HG03460 (cell line): ENCODE results near the gene FBF1.
A peak's percentile ranks its signal among the peaks of the same experiment; 100 is the strongest.

Source experiments
- ATAC-seq: cut with Tn5 transposase; IDR thresholded peaks from one replicate; pipeline ENCODE4 v1.9.1; 2021; ENCODE audit not compliant: unreplicated experiment

FBF1 gene

DNA sequence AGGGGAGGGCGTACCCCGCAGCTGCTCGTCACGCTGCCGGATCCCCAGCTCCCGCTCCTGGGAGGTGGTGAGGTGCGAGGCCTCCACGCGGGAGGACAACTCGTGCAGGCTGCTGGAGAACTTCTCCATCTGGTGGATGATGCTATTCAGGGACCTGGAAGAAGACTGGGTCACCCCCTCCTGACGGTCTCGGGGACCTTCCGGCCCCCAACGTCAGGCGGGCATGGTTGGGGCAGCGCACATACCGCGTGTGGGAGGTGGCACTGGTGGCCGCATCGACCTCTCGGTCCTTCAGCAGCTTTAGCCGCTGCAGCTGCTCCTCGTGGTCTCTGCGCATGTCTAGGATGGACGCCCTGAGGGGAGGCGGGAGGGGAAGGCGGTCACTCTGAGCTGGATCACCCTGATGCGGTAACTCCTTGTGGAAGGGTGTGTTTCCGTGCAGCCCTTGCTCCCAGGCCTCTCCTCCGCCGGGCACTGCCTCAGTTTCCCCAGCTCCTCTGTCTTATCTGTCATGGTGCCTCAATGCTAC is 22.9 kb downstream of the FBF1 start:
- no peak for ATAC-seq

DNA sequence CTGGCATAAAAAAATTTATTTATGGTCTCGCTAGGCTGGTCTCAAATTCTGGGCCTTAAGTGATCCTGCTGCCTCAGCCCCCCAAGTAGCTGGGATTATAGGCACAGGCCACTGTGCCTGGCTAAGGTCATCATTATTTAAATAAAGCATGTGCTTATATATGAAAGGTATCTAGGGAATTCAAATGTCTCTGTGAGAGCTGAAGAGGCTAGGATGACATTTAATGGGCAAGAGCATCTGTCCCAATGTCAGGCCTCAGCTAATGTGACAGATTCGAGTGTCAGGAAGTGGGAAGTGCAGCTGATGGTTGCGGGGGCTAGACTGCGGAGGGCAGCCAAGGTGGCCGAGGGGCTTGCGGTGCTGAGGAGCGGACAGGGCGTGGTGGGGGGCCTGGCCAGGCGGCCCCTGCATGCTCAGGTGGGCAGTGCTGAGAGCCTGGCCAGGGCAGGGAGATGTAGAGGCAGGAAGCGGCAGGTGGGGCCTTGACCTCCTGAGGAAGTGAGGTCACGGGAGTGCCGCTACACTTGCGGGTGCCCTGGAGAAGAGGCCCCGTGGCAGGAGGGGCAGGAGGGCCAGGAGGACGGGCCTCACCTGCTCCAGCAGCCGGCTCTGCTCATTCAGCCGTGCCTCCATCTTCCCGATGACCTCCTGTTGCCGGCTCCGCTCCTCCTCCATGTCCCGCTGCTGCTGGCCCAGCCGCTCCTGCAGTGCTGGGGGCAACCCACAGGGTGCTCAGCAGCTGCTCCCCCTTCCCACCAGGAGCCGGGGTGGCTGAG is 23.5 kb downstream of the FBF1 start:
- no peak for ATAC-seq

DNA sequence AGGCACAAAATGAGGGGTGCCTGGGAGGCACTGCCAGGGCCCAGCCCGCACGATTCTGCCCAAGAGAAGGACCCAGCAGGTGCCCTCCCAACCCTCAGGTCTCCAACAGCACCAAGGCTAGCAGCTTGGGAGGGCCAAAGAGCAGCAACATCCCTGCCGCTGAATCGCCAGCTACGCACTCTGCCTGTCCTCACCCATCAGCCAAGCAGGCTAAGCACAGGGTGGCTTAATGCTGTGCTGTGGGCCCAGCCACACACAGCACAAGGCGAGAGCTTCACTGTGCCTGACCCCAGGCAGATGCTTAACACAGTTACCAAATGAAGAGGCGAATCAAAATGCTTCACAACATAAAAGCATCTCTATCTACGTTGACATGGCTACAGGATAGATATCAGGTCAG is 25.6 kb downstream of the FBF1 start:
- no peak for ATAC-seq

DNA sequence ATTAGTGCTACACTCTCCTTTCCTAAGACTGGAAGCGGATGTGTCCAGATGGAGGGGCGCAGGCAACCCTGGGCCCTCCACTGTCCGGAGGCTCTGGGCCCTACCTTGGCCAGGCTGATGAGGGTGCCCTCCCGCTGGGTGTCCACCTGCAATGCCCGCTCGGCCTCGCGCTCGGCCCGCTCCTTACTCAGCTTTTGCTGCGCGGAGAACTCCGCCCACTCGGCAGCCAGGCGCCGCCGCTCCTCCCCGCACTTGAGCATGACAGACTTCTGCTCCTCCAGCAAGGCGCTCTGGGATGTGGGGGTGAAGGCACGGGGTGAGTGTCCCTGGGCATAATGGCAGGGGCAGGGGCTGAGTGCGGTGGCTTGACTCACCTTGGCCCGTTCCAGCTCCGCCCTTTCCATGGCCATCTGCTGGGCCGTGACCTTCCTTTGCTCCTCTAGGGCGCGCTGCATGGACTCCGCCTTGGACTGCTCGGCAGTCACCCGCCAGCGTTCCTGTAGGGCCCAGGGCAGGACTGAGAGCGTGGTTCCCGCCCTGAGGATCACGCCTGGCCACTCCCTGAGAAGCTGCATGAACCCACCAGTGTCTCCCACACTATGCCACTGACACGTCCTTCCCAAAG is 26.1 kb downstream of the FBF1 start:
- no peak for ATAC-seq

DNA sequence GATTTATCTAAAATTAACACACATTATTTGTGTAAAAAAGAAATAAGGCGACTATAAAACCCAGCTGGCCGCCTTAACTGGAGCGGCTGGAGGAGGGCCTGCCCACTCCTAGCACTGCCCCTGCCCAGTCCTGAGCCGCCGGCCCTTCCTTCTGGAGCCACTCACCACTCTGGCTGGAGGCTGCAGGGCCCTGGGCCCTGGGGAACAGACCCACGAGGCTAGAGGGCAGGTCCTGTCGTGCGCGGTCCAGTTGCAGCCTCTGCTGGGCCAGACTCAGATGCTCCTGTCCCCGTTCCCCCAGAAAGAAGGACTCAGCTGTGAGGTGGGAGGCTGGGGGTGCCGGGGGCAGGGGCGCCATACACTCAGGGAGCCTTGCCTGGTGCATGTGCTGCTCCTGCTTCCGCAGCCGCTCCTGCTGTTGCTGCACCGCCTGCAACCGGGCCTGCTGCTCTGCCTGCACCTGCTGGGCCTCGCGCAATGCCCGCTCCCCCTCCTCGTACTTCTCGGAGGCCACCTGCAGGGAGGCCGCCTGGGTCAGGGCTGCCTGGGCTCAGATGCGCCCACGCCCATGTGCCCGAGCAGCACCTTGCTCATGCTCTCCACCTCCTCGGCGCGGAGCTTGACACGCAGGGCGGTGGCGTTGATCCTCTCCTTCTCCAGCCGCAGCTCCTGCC is 27.2 kb downstream of the FBF1 start:
- no peak for ATAC-seq

DNA sequence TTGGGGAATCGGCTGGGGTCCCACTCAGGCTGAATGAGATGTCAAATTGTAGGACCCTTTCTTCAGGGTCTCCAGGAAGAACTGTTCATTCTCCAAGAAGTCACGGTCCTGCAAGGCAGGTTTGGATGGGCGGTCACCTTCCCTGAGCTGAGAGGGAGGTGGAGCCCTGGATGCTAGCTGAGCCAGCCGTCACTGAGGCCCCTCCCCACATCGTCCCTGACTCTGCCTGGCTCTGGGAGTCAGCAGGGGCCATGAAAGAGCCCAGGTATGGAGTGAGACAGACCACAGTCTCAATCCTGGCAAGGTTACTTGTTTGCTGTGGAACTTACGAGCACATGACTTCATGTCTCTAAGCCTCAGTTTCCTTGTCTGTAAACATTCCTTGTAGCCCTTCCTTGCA is 30.1 kb downstream of the FBF1 start:
- no peak for ATAC-seq

DNA sequence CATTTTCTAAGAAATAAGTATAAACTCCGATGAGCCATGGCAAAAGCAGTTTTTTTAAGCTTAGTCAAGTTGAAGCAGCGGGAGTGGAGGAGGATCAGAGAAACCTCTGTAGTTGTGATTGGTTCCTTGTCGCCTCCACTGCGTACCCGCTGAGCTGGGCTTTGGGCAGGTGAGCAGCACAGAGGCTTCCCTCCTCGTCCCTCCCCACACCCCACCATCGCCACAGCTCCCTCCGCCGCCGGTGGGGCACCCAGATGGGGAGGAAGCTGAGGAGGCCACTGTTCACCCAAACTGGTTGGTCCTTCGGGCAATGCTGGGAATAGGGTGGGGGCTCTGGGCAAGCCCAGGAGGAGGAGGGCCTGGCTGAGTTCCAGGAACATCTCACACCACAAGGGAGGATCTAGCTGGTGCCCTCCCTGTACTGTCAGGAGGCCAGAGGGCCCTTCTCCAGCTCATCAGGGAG is 31.0 kb downstream of the FBF1 start:
- no peak for ATAC-seq

DNA sequence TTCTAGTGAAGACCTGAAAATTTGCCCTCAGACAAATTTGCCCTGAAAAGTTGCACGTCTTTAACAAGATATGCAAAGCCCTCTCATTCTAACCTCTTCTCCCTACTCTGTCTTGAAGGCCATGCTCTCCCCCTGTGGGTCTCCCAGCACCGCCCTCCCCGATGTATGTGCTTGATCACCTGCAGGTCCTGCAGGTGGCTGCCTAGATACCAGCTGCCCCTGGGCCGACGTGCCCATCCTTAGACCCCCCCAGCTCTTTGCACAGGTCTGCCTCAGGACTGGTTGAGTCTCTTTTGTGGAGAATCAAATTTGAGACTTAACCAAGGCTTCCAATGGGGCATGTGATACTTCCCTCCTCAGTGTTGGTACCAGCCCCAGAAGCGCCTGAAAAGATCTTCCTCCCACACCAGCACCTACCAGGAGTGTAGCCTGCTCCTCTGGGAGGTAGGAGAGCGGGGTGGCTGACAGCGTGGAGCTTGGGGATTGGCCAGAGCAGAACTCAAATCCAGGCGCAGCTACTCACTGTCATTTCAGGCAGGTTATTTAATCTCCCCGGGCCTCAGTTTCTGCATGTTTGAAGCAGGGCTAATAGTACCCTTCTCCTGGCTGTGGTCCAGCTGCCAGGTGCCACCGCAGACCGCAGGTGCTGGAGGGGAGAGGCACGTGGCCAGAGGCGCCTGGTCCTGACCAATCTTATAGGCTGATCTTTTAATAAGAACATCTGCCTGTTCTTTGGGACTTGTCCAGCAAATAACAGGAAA is 31.6 kb downstream of the FBF1 start:
- no peak for ATAC-seq

DNA sequence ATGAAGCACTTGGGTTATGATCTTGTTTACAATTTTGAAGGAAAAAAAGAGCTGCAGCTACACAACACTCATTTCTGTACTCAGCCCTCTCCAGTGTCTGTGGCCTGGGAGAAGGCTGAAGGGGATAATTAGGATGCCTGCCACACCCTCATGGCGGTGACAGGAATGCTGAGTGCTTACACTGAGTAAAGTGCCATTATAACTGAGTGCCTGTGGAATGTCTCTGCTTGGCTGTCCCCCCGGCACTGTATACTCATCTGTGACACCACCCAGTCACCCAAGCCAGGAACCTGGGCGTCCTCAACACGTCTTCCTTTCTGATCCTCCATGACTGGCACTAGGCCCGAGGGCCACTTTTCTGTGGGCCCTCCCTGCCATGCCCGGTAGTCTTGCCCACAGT is 32.6 kb downstream of the FBF1 start:
- no peak for ATAC-seq

DNA sequence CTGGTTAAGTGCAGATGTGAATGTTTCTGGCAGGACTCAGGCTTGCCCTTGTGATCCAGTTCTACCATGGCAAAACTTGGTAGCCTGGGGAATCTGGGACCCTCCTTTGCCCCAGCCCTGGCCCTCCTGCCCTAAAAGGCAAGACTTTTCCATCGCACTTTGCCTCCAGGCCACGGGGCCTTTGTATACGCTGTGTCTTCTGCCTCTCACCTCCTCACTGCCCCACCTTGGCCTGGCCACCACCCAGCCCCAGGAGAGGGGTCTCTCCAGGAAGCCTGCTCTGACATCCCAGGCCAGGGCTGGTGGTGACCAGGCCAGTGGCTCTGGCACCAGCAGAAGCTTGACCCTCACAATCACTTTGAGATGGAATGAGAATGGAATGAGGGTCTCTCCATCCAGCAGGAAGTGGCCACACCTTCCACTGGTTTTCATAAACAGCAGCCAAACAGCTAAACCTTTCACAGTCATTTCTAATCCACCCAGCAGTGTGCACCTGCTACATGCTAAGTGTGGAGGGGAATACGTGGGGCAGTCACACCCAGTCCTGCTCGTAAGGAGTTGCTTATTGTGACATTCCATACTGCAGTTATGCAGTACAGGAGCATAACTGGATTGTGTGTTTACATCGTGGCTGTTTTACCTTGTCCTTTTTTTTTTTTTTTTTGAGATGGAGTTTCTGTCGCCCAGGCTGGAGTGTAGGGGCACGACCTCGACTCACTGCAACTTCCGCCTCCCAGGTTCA is 34.5 kb downstream of the FBF1 start:
- ATAC-seq: no peak

DNA sequence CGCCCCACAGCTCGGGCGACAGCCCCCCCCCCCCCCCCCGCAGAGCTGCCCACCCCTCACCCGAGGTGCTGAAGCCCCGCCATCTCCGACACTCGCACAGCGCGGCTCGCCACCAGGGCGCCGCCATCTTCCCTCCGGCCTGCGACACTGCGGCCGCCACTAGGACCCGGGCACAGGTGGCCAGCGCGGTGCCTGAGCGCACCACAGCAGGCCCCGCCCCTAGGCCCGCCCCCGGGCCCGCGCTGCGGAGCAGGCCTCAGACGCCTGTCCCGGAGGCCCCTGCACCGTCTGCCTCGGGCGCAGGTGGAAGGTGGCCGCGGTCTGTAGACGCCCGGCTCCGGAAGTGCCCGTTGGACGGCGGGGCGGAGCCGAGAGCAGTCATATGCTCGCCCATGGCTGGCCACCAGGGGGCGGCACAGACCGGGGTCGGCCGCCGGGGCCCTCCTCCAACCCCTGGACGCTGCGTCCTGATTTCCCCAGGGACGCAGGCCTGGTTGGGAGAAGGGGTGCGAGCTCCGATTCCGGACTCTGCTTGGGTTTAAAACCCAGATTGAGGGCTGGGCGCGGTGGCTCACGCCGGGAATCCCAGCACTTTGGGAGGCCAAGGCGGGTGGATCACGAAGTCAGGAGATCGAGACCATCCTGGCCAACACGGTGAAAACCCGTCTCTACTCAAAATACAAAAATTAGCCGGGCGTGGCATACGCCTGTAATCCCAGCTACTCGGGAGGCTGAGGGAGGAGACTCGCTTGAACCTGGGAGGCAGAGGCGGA is 35.9 kb downstream of the FBF1 start, which contains the start of gene MRPL38:
MRPL38 (minus strand) TSS at position 136 of the 773 bp plus-strand sequence; CDS start at position 127, 9 bp downstream.
- peak; percentile 89 for ATAC-seq

DNA sequence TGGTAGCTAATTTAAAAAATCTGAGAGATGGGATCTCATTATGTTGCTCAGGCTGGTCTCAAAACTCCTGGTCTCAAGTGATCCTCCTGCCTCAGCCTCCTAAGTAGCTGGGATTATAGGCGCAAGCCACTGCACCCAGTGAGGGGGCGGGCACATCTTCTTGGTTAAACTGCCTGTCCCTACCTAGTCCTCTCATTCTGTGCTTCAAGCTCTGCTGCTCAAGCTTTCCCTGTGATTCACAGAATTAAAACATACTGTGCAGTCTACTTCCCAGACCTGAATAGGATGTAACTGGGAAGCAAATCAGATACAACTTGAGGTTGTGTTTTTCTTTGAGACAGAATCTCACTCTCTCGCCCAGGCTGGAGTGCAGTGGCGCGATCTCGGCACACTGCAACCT is 38.4 kb downstream of the FBF1 start:
- ATAC-seq: no peak

DNA sequence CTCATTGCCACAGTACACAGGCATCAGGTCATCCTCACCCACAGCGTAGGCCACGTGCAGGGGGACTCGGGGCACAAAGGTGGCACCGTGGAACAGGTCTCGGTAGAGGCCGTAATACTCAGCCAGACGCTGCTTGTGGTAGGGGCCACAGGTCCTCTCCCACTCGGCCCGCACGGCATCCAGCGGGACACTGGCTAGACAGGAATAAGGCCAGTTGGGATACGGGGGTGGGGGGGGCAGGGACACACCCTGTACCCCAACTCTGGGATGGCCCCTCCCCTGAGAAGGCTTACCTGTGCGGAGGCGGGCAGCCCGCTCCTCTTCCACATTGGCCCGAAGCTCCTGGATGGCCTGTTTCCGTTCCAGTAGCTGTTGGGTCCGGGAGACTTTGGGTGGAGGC is 39.1 kb downstream of the FBF1 start:
- no peak for ATAC-seq

DNA sequence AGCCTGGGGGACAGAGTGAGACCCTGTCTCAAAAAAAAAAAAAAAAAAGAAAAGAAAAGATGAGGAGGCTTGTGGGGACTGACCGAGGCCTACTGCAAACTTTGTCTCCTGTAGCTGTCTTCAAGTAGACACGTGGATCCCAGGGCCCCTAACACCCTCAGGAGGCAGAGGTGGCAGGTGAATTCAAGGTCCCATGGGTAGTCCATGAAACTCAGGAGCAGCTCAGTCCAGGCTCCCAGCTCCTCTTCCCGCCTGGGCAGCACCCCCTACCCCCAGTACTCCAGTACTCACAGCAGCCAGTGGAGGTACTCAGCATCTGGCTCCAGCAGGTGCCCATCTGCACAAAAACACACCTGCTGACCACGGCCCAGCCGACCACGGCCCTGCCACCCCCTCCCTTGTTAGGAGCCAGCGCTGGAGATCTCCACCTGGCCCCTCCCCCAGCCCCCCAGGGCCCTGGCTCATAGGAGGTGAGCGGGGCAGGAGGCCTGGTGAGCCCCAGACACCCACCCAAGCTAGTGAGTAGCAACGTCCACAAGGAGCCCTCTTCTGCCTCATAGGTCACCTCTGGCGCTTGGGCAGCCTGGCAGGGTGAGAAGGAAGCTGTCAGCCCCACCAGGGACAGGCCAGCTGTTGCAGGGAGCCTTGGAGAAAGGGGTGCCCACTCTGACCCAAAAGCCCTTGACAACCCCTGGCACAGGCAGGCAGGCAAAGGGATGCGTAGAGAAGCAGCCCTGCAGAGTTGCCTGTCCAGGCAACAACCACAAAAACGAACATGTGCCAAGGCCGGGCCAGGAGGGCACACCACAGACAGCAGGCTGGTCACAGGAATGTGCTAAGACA is 39.9 kb downstream of the FBF1 start:
- ATAC-seq: no peak

DNA sequence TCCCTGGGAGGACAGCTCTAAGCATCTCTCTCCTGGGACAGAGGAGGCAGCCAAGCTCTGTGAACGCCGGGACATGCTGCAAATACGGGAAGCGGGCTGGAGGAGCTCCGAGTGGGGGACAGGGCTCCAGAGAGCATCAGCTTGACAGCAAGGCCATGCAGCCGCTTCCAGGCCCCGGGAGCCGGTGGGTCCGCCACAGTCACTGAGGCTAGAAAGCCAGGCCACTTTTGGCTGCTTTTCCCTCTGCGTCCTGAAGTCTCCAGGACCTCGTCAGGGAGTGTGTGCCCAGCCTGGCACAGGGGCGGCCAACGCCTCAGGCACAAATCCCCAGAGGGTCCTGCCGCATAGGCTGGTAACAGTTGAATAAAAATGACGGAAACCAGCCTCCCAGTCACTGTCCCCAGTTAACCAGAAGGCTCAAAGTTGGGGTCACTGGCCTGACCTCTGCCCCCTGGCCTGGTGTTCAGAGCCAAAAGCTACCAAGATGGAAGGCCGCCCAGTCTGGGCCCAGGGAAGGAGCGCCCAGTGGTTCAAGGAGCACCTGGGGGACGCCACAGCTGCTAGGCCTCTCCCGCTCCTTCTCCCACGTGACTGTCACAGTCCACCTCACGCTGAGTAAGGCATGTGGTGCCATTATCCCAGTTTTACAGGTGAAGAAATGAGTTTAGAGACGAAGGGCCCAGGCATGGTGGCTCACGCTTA is 40.9 kb downstream of the FBF1 start:
- no peak for ATAC-seq

DNA sequence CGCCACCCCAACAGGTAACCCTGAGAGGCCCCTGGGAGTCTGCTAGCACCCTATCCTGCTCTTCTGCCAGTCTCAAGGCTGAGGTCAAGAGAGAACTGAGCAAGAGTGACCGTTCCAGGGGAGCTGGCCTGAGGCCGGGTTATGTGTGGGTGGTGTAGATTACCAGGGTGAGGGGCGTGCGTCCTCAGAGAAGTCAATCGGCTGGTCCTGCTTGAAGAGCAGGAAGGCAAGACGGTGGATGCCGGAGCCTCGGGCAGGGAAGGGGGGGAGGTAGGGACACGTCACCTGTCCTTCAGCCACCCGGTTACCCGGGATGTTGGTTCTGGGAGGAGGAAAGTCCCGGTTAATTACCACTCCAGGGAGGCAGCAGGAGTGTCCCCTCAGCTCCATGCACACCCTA is 41.5 kb downstream of the FBF1 start:
- ATAC-seq: no peak

DNA sequence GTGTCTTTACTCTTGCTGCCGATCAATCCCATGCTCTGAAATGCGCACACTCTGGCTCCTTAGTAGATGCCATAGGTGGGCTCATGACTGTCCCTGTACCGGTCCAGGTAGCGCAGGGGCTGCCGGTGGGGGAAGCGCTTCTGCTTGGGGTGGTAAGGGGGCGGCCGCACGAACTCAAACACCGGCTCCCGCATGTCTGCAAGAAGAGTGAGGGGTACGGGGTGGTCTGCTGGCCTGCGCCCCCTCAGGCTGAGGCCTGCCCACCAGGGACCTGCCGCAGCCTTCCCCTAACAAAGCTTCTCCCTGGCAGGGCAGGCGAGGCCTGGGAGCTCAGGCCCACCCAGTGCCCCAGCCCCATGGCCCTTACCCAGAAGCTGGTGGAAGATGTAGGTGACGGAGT is 42.1 kb downstream of the FBF1 start:
- no peak for ATAC-seq

DNA sequence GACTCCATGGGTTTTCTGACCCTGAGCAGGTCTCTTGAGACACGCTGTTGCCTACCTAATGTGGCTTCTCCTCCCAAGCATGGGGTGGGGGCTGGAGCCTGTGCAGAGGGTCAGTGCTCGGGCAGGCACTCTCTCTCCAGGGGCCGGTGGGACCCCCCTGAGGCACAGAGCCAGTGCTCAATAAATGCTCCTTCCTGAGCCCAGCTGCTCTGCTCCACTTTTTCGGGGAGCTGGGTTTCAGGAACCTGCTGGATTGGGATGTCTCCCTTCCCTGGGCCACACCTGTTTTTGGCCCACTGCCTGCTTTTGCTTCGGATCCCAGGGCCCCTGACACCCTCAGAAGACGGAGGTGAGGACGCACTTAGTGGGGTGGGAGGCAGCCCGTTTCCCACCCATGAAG is 42.8 kb downstream of the FBF1 start:
- ATAC-seq: no peak
